Breast epithelium (tissue), 4 donors: Measurements from ENCODE around the gene CCNF. TPM values are rescaled to one million over a fixed set of nuclear protein-coding genes. Genes with fewer than 3 reads are reported as not detected.

Experiments used
- DNase-seq, 2 donors: peaks; one replicate each; pipeline ENCODE4 v3.0.0-alpha.2; 2019; ENCODE audit warnings: low spot score in 2 of 2
- H3K27ac ChIP-seq, 2 donors: fragments of 200-600 bp; sonication (generic) in 1 of 2; one replicate each; pipeline ENCODE4 v1.5.1; 2016 to 2019; ENCODE audit warnings: mild to moderate bottlenecking in 1 of 2
- H3K27me3 ChIP-seq, 2 donors: fragments of 200-600 bp; sonication (generic) in 1 of 2; one replicate each; pipeline versions ENCODE4 v1.5.1 to v1.6.0; 2017 to 2019; ENCODE audit warnings: control low read depth in 1 of 2, mild to moderate bottlenecking in 1 of 2
- H3K36me3 ChIP-seq: fragments of 200-600 bp; one replicate; pipeline ENCODE4 v1.5.1; 2019
- H3K4me1 ChIP-seq, 2 donors: fragments of 200-600 bp; sonication (generic); one replicate each; pipeline ENCODE4 v1.5.1; 2016 to 2019; ENCODE audit warnings: control low read depth in 1 of 2
- H3K4me3 ChIP-seq, 3 donors: fragments of 200-600 bp; sonication (generic); 1 replicate in 2 of 3; 2 replicates in 1 of 3; pipeline ENCODE4 v1.5.1; 2016 to 2019; ENCODE audit warnings: mild to moderate bottlenecking in 3 of 3, moderate library complexity in 2 of 3
- H3K9me3 ChIP-seq, 2 donors: fragments of 200-600 bp; sonication (generic) in 1 of 2; one replicate each; pipeline ENCODE4 v1.5.1; 2016 to 2019; ENCODE audit warnings: control low read depth in 1 of 2
- CTCF ChIP-seq, 3 donors: fragments of 450-650 bp; IDR thresholded peaks; one replicate each; pipeline ENCODE4 v1.5.1; 2016 to 2017; ENCODE audit warnings: antibody characterized with exemption in 3 of 3, mild to moderate bottlenecking in 3 of 3, moderate library complexity in 3 of 3
- POLR2A ChIP-seq: fragments of 450-650 bp; IDR thresholded peaks from one replicate; pipeline ENCODE4 v1.6.1; 2016; ENCODE audit warnings: antibody characterized with exemption, mild to moderate bottlenecking, moderate library complexity
- POLR2AphosphoS5 ChIP-seq, 3 donors: sonication (generic); formaldehyde crosslinking; IDR thresholded peaks; one replicate each; pipeline ENCODE4 v1.6.1; 2017; ENCODE audit warnings: antibody characterized with exemption in 3 of 3
- intact Hi-C: fragments of 100-400 bp; cut with DNase I; formaldehyde crosslinking; loops from one replicate; pipeline ENCODE4 v1.15.1; 2023; ENCODE audit warnings: low total_unique reads
- total RNA-seq, 3 donors: library from RNA; depleted of rRNA; stranded (reverse); fragments of >200 nt; gene quantifications; one replicate each; pipeline ENCODE4 v1.1.0, GENCODE V29; 2016

The CCNF gene
- total RNA-seq, 3 donors from 2014 or later: 1.6 to 2.9 (median 2.7) TPM

GRCh38 chr16:2471016-2471652 lies 41.9 kb downstream of the CCNF start, which contains the start of gene NTN3:
NTN3 (plus strand) TSS chr16:2471297; CDS start chr16:2471702, 405 bp downstream.
- H3K36me3 ChIP-seq: no peaks in the 10 kb centered on the region
- no peak for DNase-seq
- H3K27ac ChIP-seq: peak within 1 kb of the TSS in 1 of 2 donors; percentile 49
- H3K4me1 ChIP-seq: peaks cover 18 to 29% of the 10 kb centered on the region in 2 donors
- TF ChIP-seq POLR2AphosphoS5 (IDR thresholded peaks at IDR 0.05) (no peak), CTCF (IDR thresholded peaks at IDR 0.05) (no peak), POLR2A (no peak)
- H3K9me3 ChIP-seq: no peaks in the 10 kb centered on the region
- peak within 1 kb of the TSS; percentile 7 to 64 (median 41) for H3K4me3 ChIP-seq
- H3K27me3 ChIP-seq: no peaks in the 10 kb centered on the region
- intact Hi-C loops: no loop called here

- peaks cover 18 to 30% of the 10 kb centered on the region in 2 donors for H3K4me1 ChIP-seq
- intact Hi-C loops: no loop called here
- TF ChIP-seq POLR2AphosphoS5 (IDR thresholded peaks at IDR 0.05) (no peak), POLR2A (no peak), CTCF (IDR thresholded peaks at IDR 0.05) (no peak)
- H3K27me3 ChIP-seq: no peaks in the 10 kb centered on the region
- H3K27ac ChIP-seq: peak overlapping the region in 1 of 2 donors; percentile 49
- H3K9me3 ChIP-seq: no peaks in the 10 kb centered on the region
- H3K4me3 ChIP-seq: peak overlapping the region; percentile 7 to 64 (median 41)
- DNase-seq: no peak
- no peaks in the 10 kb centered on the region for H3K36me3 ChIP-seq
Measured at GRCh38 chr16:2471653-2472487, 42.6 kb downstream of the CCNF start.

GRCh38 chr16:2472488-2472864 lies 43.2 kb downstream of the CCNF start:
- Histone ChIP-seq H3K4me1 (peaks cover 18 to 30% of the 10 kb centered on the region in 2 donors), H3K27ac (no peak overlapping the region), H3K36me3 (no peaks in the 10 kb centered on the region), H3K27me3 (no peaks in the 10 kb centered on the region), H3K9me3 (no peaks in the 10 kb centered on the region), H3K4me3 (no peak overlapping the region)
- no peak for TF ChIP-seq POLR2A
- no peak for TF ChIP-seq CTCF (IDR thresholded peaks at IDR 0.05)
- no peak for TF ChIP-seq POLR2AphosphoS5 (IDR thresholded peaks at IDR 0.05)
- intact Hi-C loops: no loop called here
- no peak for DNase-seq

GRCh38 chr16:2472885-2473445 lies 43.7 kb downstream of the CCNF start:
- H3K27ac ChIP-seq: no peak overlapping the region
- H3K36me3 ChIP-seq: no peaks in the 10 kb centered on the region
- TF ChIP-seq CTCF (IDR thresholded peaks at IDR 0.05): no peak
- TF ChIP-seq POLR2AphosphoS5 (IDR thresholded peaks at IDR 0.05): no peak
- TF ChIP-seq POLR2A: no peak
- no peak for DNase-seq
- H3K4me1 ChIP-seq: peaks cover 18 to 30% of the 10 kb centered on the region in 2 donors
- intact Hi-C loops: no loop called here
- H3K4me3 ChIP-seq: no peak overlapping the region
- H3K27me3 ChIP-seq: no peaks in the 10 kb centered on the region
- H3K9me3 ChIP-seq: no peaks in the 10 kb centered on the region
